Measurements from ENCODE around the gene LFNG.

LFNG gene

GRCh38 chr7:2576742-2577491 lies 57.3 kb downstream of the LFNG start:
- no peak for DNase-seq (ENCODE audit: insufficient read length, low spot score)
- TF ChIP-seq CTCF (IDR thresholded peaks at IDR 0.05; ENCODE audit: insufficient read depth, missing control alignments) = no peak

More at GRCh38 chr7:2576742-2577491, 57.3 kb downstream of the LFNG start:
- FAIRE-seq = no peak

Measured in D721Med (cell line).